ENCODE measurements around the gene SLC30A10. TPM values are rescaled to one million over a fixed set of nuclear protein-coding genes. Genes with fewer than 3 reads are reported as not detected.

SLC30A10 gene
- not detected for total RNA-seq

GRCh38 chr1:219927956-219928790 lies at the start of gene SLC30A10:
Gene SLC30A10, minus strand, starts transcription at chr1:219928557. Its CDS starts 117 bp downstream, at chr1:219928440.
- H3K27ac Mint-ChIP-seq: no peak within 1 kb of the TSS
- ATAC-seq (replicated peaks in 1 of 2) (peak; percentile 69 to 71), DNase-seq (peak; percentile 12 to 19)
- H3K4me3 Mint-ChIP-seq: peak within 1 kb of the TSS; percentile 79 to 87
- no peaks in the 10 kb centered on the region for H3K36me3 Mint-ChIP-seq (ENCODE audit: insufficient read depth in 2 of 2)
- no peaks in the 10 kb centered on the region for H3K9me3 Mint-ChIP-seq
- H3K4me1 Mint-ChIP-seq (ENCODE audit: low read depth): peaks cover 4% of the 10 kb centered on the region
- peaks cover 63% of the 10 kb centered on the region for H3K27me3 Mint-ChIP-seq (ENCODE audit: low read depth)

- Mint-ChIP-seq H3K36me3 (ENCODE audit: insufficient read depth in 2 of 2) (peaks cover 9 to 35% of the 10 kb centered on the region in 2 donors), H3K4me1 (ENCODE audit: low read depth) (no peaks in the 10 kb centered on the region), H3K9me3 (no peaks in the 10 kb centered on the region), H3K4me3 (no peak overlapping the region), H3K27ac (no peak overlapping the region), H3K27me3 (ENCODE audit: low read depth) (no peaks in the 10 kb centered on the region)
- ATAC-seq (replicated peaks in 1 of 2): no peak
- DNase-seq: no peak
Observed at GRCh38 chr1:219973213-219973612, 44.9 kb upstream of the SLC30A10 start.

GRCh38 chr1:219967361-219967760 lies 39.0 kb upstream of the SLC30A10 start:
- no peaks in the 10 kb centered on the region for H3K9me3 Mint-ChIP-seq
- peak overlapping the region; percentile 72 for H3K27ac Mint-ChIP-seq
- no peaks in the 10 kb centered on the region for H3K4me1 Mint-ChIP-seq (ENCODE audit: low read depth)
- no peak for DNase-seq
- peaks cover 7 to 22% of the 10 kb centered on the region in 2 donors for H3K36me3 Mint-ChIP-seq (ENCODE audit: insufficient read depth in 2 of 2)
- no peak for ATAC-seq (replicated peaks in 1 of 2)
- no peaks in the 10 kb centered on the region for H3K27me3 Mint-ChIP-seq (ENCODE audit: low read depth)
- no peak overlapping the region for H3K4me3 Mint-ChIP-seq

- peaks cover 5 to 19% of the 10 kb centered on the region in 2 donors for H3K36me3 Mint-ChIP-seq (ENCODE audit: insufficient read depth in 2 of 2)
- H3K27ac Mint-ChIP-seq: no peak overlapping the region
- H3K9me3 Mint-ChIP-seq: no peaks in the 10 kb centered on the region
- DNase-seq (no peak), ATAC-seq (replicated peaks in 1 of 2) (no peak)
- no peaks in the 10 kb centered on the region for H3K4me1 Mint-ChIP-seq (ENCODE audit: low read depth)
- no peaks in the 10 kb centered on the region for H3K27me3 Mint-ChIP-seq (ENCODE audit: low read depth)
- H3K4me3 Mint-ChIP-seq: no peak overlapping the region
Observed at GRCh38 chr1:219966071-219966349, 37.7 kb upstream of the SLC30A10 start.

GRCh38 chr1:219965285-219966070 lies 37.1 kb upstream of the SLC30A10 start:
- Mint-ChIP-seq H3K9me3 (no peaks in the 10 kb centered on the region), H3K27me3 (ENCODE audit: low read depth) (no peaks in the 10 kb centered on the region), H3K4me1 (ENCODE audit: low read depth) (no peaks in the 10 kb centered on the region), H3K4me3 (no peak overlapping the region), H3K36me3 (ENCODE audit: insufficient read depth in 2 of 2) (peaks cover 5 to 18% of the 10 kb centered on the region in 2 donors), H3K27ac (no peak overlapping the region)
- no peak for ATAC-seq (replicated peaks in 1 of 2)
- DNase-seq: no peak

- DNase-seq: no peak
- no peak overlapping the region for H3K27ac Mint-ChIP-seq
- H3K9me3 Mint-ChIP-seq: no peaks in the 10 kb centered on the region
- H3K4me1 Mint-ChIP-seq (ENCODE audit: low read depth): no peaks in the 10 kb centered on the region
- peaks cover 3 to 9% of the 10 kb centered on the region in 2 donors for H3K36me3 Mint-ChIP-seq (ENCODE audit: insufficient read depth in 2 of 2)
- H3K27me3 Mint-ChIP-seq (ENCODE audit: low read depth): no peaks in the 10 kb centered on the region
- ATAC-seq (replicated peaks in 1 of 2): no peak
- no peak overlapping the region for H3K4me3 Mint-ChIP-seq
Observed at GRCh38 chr1:219963432-219963831, 35.1 kb upstream of the SLC30A10 start.

- no peaks in the 10 kb centered on the region for H3K36me3 Mint-ChIP-seq (ENCODE audit: insufficient read depth in 2 of 2)
- no peak overlapping the region for H3K4me3 Mint-ChIP-seq
- DNase-seq (no peak), ATAC-seq (replicated peaks in 1 of 2) (peak; percentile 37 to 59)
- H3K4me1 Mint-ChIP-seq (ENCODE audit: low read depth): no peaks in the 10 kb centered on the region
- no peaks in the 10 kb centered on the region for H3K27me3 Mint-ChIP-seq (ENCODE audit: low read depth)
- H3K9me3 Mint-ChIP-seq: no peaks in the 10 kb centered on the region
- H3K27ac Mint-ChIP-seq: no peak overlapping the region
Observed at GRCh38 chr1:219961684-219962083, 33.3 kb upstream of the SLC30A10 start.

GRCh38 chr1:219959540-219960203 lies 31.3 kb upstream of the SLC30A10 start:
- Mint-ChIP-seq H3K27ac (no peak overlapping the region), H3K27me3 (ENCODE audit: low read depth) (no peaks in the 10 kb centered on the region), H3K4me3 (no peak overlapping the region), H3K36me3 (ENCODE audit: insufficient read depth in 2 of 2) (no peaks in the 10 kb centered on the region), H3K4me1 (ENCODE audit: low read depth) (no peaks in the 10 kb centered on the region), H3K9me3 (no peaks in the 10 kb centered on the region)
- DNase-seq (no peak), ATAC-seq (replicated peaks in 1 of 2) (peak; percentile 38 to 42)

GRCh38 chr1:219958875-219959417 lies 30.6 kb upstream of the SLC30A10 start:
- Mint-ChIP-seq H3K4me1 (ENCODE audit: low read depth) (no peaks in the 10 kb centered on the region), H3K27me3 (ENCODE audit: low read depth) (no peaks in the 10 kb centered on the region), H3K9me3 (no peaks in the 10 kb centered on the region), H3K36me3 (ENCODE audit: insufficient read depth in 2 of 2) (no peaks in the 10 kb centered on the region), H3K4me3 (no peak overlapping the region), H3K27ac (no peak overlapping the region)
- peak in 1 of 2 donors; percentile 24 for ATAC-seq (replicated peaks in 1 of 2)
- DNase-seq: no peak

- H3K4me1 Mint-ChIP-seq (ENCODE audit: low read depth): no peaks in the 10 kb centered on the region
- H3K4me3 Mint-ChIP-seq: no peak overlapping the region
- ATAC-seq (replicated peaks in 1 of 2) (no peak), DNase-seq (no peak)
- H3K36me3 Mint-ChIP-seq (ENCODE audit: insufficient read depth in 2 of 2): no peaks in the 10 kb centered on the region
- H3K27ac Mint-ChIP-seq: no peak overlapping the region
- no peaks in the 10 kb centered on the region for H3K9me3 Mint-ChIP-seq
- no peaks in the 10 kb centered on the region for H3K27me3 Mint-ChIP-seq (ENCODE audit: low read depth)
Observed at GRCh38 chr1:219954736-219955421, 26.5 kb upstream of the SLC30A10 start.

- no peak overlapping the region for H3K27ac Mint-ChIP-seq
- H3K9me3 Mint-ChIP-seq: no peaks in the 10 kb centered on the region
- no peak overlapping the region for H3K4me3 Mint-ChIP-seq
- H3K36me3 Mint-ChIP-seq (ENCODE audit: insufficient read depth in 2 of 2): no peaks in the 10 kb centered on the region
- ATAC-seq (replicated peaks in 1 of 2): no peak
- no peaks in the 10 kb centered on the region for H3K4me1 Mint-ChIP-seq (ENCODE audit: low read depth)
- DNase-seq: no peak
- no peaks in the 10 kb centered on the region for H3K27me3 Mint-ChIP-seq (ENCODE audit: low read depth)
Observed at GRCh38 chr1:219954052-219954451, 25.7 kb upstream of the SLC30A10 start.

- Mint-ChIP-seq H3K36me3 (ENCODE audit: insufficient read depth in 2 of 2) (no peaks in the 10 kb centered on the region), H3K9me3 (no peaks in the 10 kb centered on the region), H3K27ac (no peak overlapping the region), H3K27me3 (ENCODE audit: low read depth) (no peaks in the 10 kb centered on the region), H3K4me1 (ENCODE audit: low read depth) (no peaks in the 10 kb centered on the region), H3K4me3 (no peak overlapping the region)
- ATAC-seq (replicated peaks in 1 of 2): no peak
- DNase-seq: no peak
Observed at GRCh38 chr1:219952361-219952760, 24.0 kb upstream of the SLC30A10 start.
